ENCODE results near the gene SSBP4. TPM values are rescaled to one million over a fixed set of nuclear protein-coding genes. Genes with fewer than 3 reads are reported as not detected.
A peak's percentile ranks its signal among the peaks of the same experiment; 100 is the strongest.
"Not testable (repeated sequence)": the region's sequence is repeated elsewhere in the genome, so short reads cannot be mapped to it uniquely, and the experiment has no call there.

Gene SSBP4
- total RNA-seq, result 10 to 100 TPM; 41.3 to 45.4 TPM
- 10 to 100 TPM; 48.1 to 78.8 (median 61.1) TPM for polyA plus RNA-seq
- total RNA-seq, result 22.1 to 54.8 (median 34.4) reads per million in 6 experiments

- Mint-ChIP-seq H3K4me1 (peaks cover 38 to 84% (median 82%) of the 10 kb centered on the region in 4 donors), H3K36me3 (no peaks in the 10 kb centered on the region), H3K4me3 (peak within 1 kb of the TSS; percentile 74 to 92 (median 86)), H3K27me3 (peaks cover 0 to 32% (median 9%) of the 10 kb centered on the region in 5 donors), H3K9me3 (no peaks in the 10 kb centered on the region), H3K27ac (peak within 1 kb of the TSS; percentile 53 to 95 (median 86))
- POLR2A ChIA-PET, result interaction anchor here (0.6 to 4.9 kb wide), 15 partner anchors 9 to 487 kb away, joined by 3 to 50 read pairs (median 5); partner anchors contain the start of genes CCDC124, JUND, RAB3A and UPF1
- ATAC-seq, result peak; percentile 62 to 67
- peak; percentile 50 to 78 (median 69) for DNase-seq
Measured at GRCh38 chr19:18419195-18419698, at the start of gene SSBP4. SSBP4 (plus strand) TSS chr19:18419398; CDS start chr19:18419649, 251 bp downstream.

GRCh38 chr19:18373407-18373891 is 45.7 kb upstream of the SSBP4 start:
- Mint-ChIP-seq H3K4me1 (peaks cover 4 to 15% (median 10%) of the 10 kb centered on the region in 4 donors), H3K4me3 (peak overlapping the region in 1 of 10 donors; percentile 36), H3K27me3 (no peaks in the 10 kb centered on the region), H3K36me3 (peaks cover 0 to 2% (median 0%) of the 10 kb centered on the region in 3 donors), H3K9me3 (no peaks in the 10 kb centered on the region), H3K27ac (peak overlapping the region in 5 of 10 donors; percentile 25 to 67 (median 46))
- POLR2A ChIA-PET, result no interaction called here
- no peak for DNase-seq
- no peak for ATAC-seq

GRCh38 chr19:18373892-18374629 is 45.1 kb upstream of the SSBP4 start:
- H3K4me3 Mint-ChIP-seq, result peak overlapping the region in 3 of 10 donors; percentile 0 to 36 (median 34)
- H3K27ac Mint-ChIP-seq, result peak overlapping the region in 5 of 10 donors; percentile 4 to 67 (median 36)
- peak; percentile 44 to 57 for ATAC-seq
- POLR2A ChIA-PET, result no interaction called here
- H3K36me3 Mint-ChIP-seq, result peaks cover 0 to 2% (median 0%) of the 10 kb centered on the region in 3 donors
- H3K27me3 Mint-ChIP-seq, result no peaks in the 10 kb centered on the region
- H3K4me1 Mint-ChIP-seq, result peaks cover 4 to 15% (median 10%) of the 10 kb centered on the region in 4 donors
- no peaks in the 10 kb centered on the region for H3K9me3 Mint-ChIP-seq
- peak in 1 of 10 donors; percentile 57 for DNase-seq

- H3K4me1 Mint-ChIP-seq, result peaks cover 2 to 15% (median 10%) of the 10 kb centered on the region in 4 donors
- no peak overlapping the region for H3K27ac Mint-ChIP-seq
- H3K4me3 Mint-ChIP-seq, result no peak overlapping the region
- DNase-seq (no peak), ATAC-seq (no peak)
- peaks cover 0 to 7% (median 1%) of the 10 kb centered on the region in 5 donors for H3K27me3 Mint-ChIP-seq
- no peaks in the 10 kb centered on the region for H3K36me3 Mint-ChIP-seq
- POLR2A ChIA-PET, result interaction anchor here (0.7 kb wide), 1 partner anchor 140 kb away, joined by 5 read pairs; no protein-coding TSS in a partner anchor
- H3K9me3 Mint-ChIP-seq, result no peaks in the 10 kb centered on the region
Measured at GRCh38 chr19:18377026-18377425, 42.2 kb upstream of the SSBP4 start.

- no peaks in the 10 kb centered on the region for H3K9me3 Mint-ChIP-seq
- DNase-seq (no peak), ATAC-seq (no peak)
- no peaks in the 10 kb centered on the region for H3K4me1 Mint-ChIP-seq
- peak overlapping the region in 1 of 10 donors; percentile 44 for H3K27ac Mint-ChIP-seq
- peaks cover 4 to 33% (median 10%) of the 10 kb centered on the region in 5 donors for H3K27me3 Mint-ChIP-seq
- POLR2A ChIA-PET, result no interaction called here
- no peaks in the 10 kb centered on the region for H3K36me3 Mint-ChIP-seq
- H3K4me3 Mint-ChIP-seq, result no peak overlapping the region
Measured at GRCh38 chr19:18379803-18380747, 39.1 kb upstream of the SSBP4 start.

GRCh38 chr19:18380843-18381242 is 38.4 kb upstream of the SSBP4 start:
- POLR2A ChIA-PET, result interaction anchor here (0.7 kb wide), 1 partner anchor 329 kb away, joined by 4 read pairs; no protein-coding TSS in a partner anchor
- no peak for DNase-seq
- Mint-ChIP-seq H3K27ac (peak overlapping the region in 1 of 10 donors; percentile 44), H3K36me3 (no peaks in the 10 kb centered on the region), H3K27me3 (peaks cover 4 to 41% (median 18%) of the 10 kb centered on the region in 5 donors), H3K4me1 (no peaks in the 10 kb centered on the region), H3K4me3 (no peak overlapping the region), H3K9me3 (no peaks in the 10 kb centered on the region)
- no peak for ATAC-seq

GRCh38 chr19:18383622-18384021 is 35.6 kb upstream of the SSBP4 start:
- POLR2A ChIA-PET, result interaction anchor here (0.5 to 1.7 kb wide), 3 partner anchors 9 to 339 kb away, joined by 3 to 6 read pairs (median 4); no protein-coding TSS in a partner anchor

GRCh38 chr19:18384775-18385174 is 34.4 kb upstream of the SSBP4 start:
- H3K4me1 Mint-ChIP-seq, result peaks cover 0 to 17% (median 8%) of the 10 kb centered on the region in 4 donors
- POLR2A ChIA-PET, result no interaction called here
- H3K4me3 Mint-ChIP-seq, result no peak overlapping the region
- ATAC-seq (no peak), DNase-seq (no peak)
- H3K27me3 Mint-ChIP-seq, result peaks cover 11 to 58% (median 20%) of the 10 kb centered on the region in 5 donors
- peak overlapping the region in 1 of 10 donors; percentile 2 for H3K27ac Mint-ChIP-seq
- no peaks in the 10 kb centered on the region for H3K9me3 Mint-ChIP-seq
- H3K36me3 Mint-ChIP-seq, result no peaks in the 10 kb centered on the region

More at GRCh38 chr19:18383622-18384021, 35.6 kb upstream of the SSBP4 start:
- not testable (repeated sequence) for H3K9me3 Mint-ChIP-seq, H3K4me3 Mint-ChIP-seq, ATAC-seq, DNase-seq, H3K36me3 Mint-ChIP-seq, H3K27ac Mint-ChIP-seq
- Mint-ChIP-seq H3K27me3 (peaks cover 10 to 58% (median 20%) of the 10 kb centered on the region in 5 donors), H3K4me1 (peaks cover 0 to 13% (median 7%) of the 10 kb centered on the region in 4 donors)

- H3K36me3 Mint-ChIP-seq, result no peaks in the 10 kb centered on the region
- H3K27me3 Mint-ChIP-seq, result peaks cover 10 to 57% (median 20%) of the 10 kb centered on the region in 5 donors
- ATAC-seq (no peak), DNase-seq (no peak)
- H3K9me3 Mint-ChIP-seq, result no peaks in the 10 kb centered on the region
- H3K27ac Mint-ChIP-seq, result no peak overlapping the region
- peaks cover 0 to 17% (median 8%) of the 10 kb centered on the region in 4 donors for H3K4me1 Mint-ChIP-seq
- POLR2A ChIA-PET, result no interaction called here
- H3K4me3 Mint-ChIP-seq, result no peak overlapping the region
Measured at GRCh38 chr19:18385359-18385674, 33.9 kb upstream of the SSBP4 start.

GRCh38 chr19:18385675-18386542 is 33.3 kb upstream of the SSBP4 start, which contains the start of gene GDF15:
GDF15 (plus strand) TSS chr19:18386158; CDS start chr19:18386190, 32 bp downstream.
- no peaks in the 10 kb centered on the region for H3K9me3 Mint-ChIP-seq
- H3K27me3 Mint-ChIP-seq, result peaks cover 10 to 61% (median 23%) of the 10 kb centered on the region in 5 donors
- POLR2A ChIA-PET, result no interaction called here
- H3K36me3 Mint-ChIP-seq, result no peaks in the 10 kb centered on the region
- ATAC-seq (no peak), DNase-seq (peak in 3 of 10 donors; percentile 12 to 33 (median 30))
- H3K4me1 Mint-ChIP-seq, result peaks cover 0 to 17% (median 8%) of the 10 kb centered on the region in 4 donors
- peak within 1 kb of the TSS in 1 of 10 donors; percentile 4 for H3K4me3 Mint-ChIP-seq
- H3K27ac Mint-ChIP-seq, result peak within 1 kb of the TSS in 1 of 10 donors; percentile 40
